NCI-H82 treated with DMSO at 0.1 percent for 48 hours (cell line): ENCODE measurements around the gene NAV3.

ENCODE experiments used
- DNase-seq: peaks from one replicate; lab custom pipeline; 2025; ENCODE audit not compliant: unreplicated experiment; lab: John Stamatoyannopoulos, UW

NAV3 gene

GRCh38 chr12:78037707-78038106 lies 207.0 kb downstream of the NAV3 start:
- no peak for DNase-seq

- DNase-seq = no peak
Observed at GRCh38 chr12:78038541-78038940, 207.8 kb downstream of the NAV3 start.

GRCh38 chr12:78038986-78039385 lies 208.3 kb downstream of the NAV3 start:
- DNase-seq = no peak

GRCh38 chr12:78040111-78040510 lies 209.4 kb downstream of the NAV3 start:
- DNase-seq = no peak

- DNase-seq = no peak
Observed at GRCh38 chr12:78050790-78051189, 220.1 kb downstream of the NAV3 start.

GRCh38 chr12:78055545-78055944 lies 224.9 kb downstream of the NAV3 start:
- no peak for DNase-seq

- DNase-seq = no peak
Observed at GRCh38 chr12:78057075-78057474, 226.4 kb downstream of the NAV3 start.

- no peak for DNase-seq
Observed at GRCh38 chr12:78060186-78060585, 229.5 kb downstream of the NAV3 start.

GRCh38 chr12:78062786-78063185 lies 232.1 kb downstream of the NAV3 start:
- no peak for DNase-seq

- no peak for DNase-seq
Observed at GRCh38 chr12:78081590-78082314, 251.1 kb downstream of the NAV3 start.

- no peak for DNase-seq
Observed at GRCh38 chr12:78085542-78086182, 255.0 kb downstream of the NAV3 start.

GRCh38 chr12:78086553-78087362 lies 256.1 kb downstream of the NAV3 start:
- DNase-seq = no peak

GRCh38 chr12:78087363-78087675 lies 256.6 kb downstream of the NAV3 start:
- DNase-seq = no peak

GRCh38 chr12:78088391-78088832 lies 257.7 kb downstream of the NAV3 start:
- no peak for DNase-seq

GRCh38 chr12:78090266-78090665 lies 259.6 kb downstream of the NAV3 start:
- no peak for DNase-seq

- DNase-seq = no peak
Observed at GRCh38 chr12:78095623-78096022, 264.9 kb downstream of the NAV3 start.

GRCh38 chr12:78096909-78097597 lies 266.4 kb downstream of the NAV3 start:
- peak; percentile 14 for DNase-seq

- no peak for DNase-seq
Observed at GRCh38 chr12:78099806-78100205, 269.1 kb downstream of the NAV3 start.

GRCh38 chr12:78101113-78101876 lies 270.6 kb downstream of the NAV3 start:
- no peak for DNase-seq

- DNase-seq = no peak
Observed at GRCh38 chr12:78101946-78102635, 271.4 kb downstream of the NAV3 start.
